HG02973 (cell line): Measurements from ENCODE around the gene TEKT4.
"Not testable (repeated sequence)": the region's sequence is repeated elsewhere in the genome, so short reads cannot be mapped to it uniquely, and the experiment has no call there.

Source experiments
- ATAC-seq: cut with Tn5 transposase; IDR thresholded peaks from one replicate; pipeline ENCODE4 v1.9.1; 2021; ENCODE audit warnings: moderate library complexity; ENCODE audit not compliant: unreplicated experiment

The TEKT4 gene

GRCh38 chr2:94875064-94875819 is 4.0 kb downstream of the TEKT4 start:
- ATAC-seq, result no peak

- no peak for ATAC-seq
Measured at GRCh38 chr2:94875820-94876522, 4.7 kb downstream of the TEKT4 start.

GRCh38 chr2:94876523-94876863 is 5.3 kb downstream of the TEKT4 start:
- ATAC-seq, result no peak

DNA sequence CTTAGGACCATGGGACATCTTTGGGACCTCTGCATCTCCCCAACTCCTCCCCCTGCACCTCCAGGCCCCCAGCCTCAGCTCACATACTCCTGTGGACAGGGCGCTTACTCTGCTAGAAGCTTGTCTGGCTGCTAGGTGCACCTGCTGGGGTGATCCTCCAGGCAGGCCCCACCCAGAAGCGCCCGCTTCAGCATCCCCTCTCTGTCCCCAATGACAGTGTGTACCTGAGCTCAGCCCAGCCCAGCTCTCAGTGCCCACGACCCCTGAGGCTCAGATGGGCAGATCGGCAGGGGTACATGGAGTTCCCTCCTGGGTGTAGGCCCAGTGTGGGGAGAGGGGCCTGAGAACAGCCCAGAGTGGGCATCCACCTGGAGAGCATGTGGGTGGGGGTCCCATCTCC is 5.9 kb downstream of the TEKT4 start:
- ATAC-seq, result no peak

DNA sequence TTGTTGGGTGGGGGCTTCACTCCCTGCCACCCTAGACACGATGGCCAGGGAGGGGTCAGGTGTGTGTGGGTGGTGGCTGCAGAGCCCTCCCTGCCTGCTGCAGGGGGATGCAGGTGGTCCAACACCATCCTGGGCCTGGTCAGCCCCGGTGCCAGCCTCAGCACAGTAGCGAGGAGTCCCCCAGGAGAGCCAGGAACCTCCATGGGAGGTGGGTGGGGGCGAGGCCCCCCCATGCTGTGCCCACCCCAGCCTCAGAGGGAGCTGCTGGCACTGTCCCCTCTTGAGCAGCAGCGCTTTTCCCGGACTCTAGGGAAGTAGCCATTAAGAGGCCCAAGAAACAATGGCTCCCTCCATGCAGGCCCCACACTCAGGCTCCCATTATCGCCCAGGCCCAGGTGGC is 7.3 kb downstream of the TEKT4 start:
- not testable (repeated sequence) for ATAC-seq

- ATAC-seq, result no peak
Measured at GRCh38 chr2:94879314-94879981, 8.2 kb downstream of the TEKT4 start.

- ATAC-seq, result no peak
Measured at GRCh38 chr2:94879982-94880377, 8.8 kb downstream of the TEKT4 start.

- no peak for ATAC-seq
Measured at GRCh38 chr2:94880507-94880906, 9.3 kb downstream of the TEKT4 start.

- no peak for ATAC-seq
Measured at GRCh38 chr2:94881070-94881469, 9.8 kb downstream of the TEKT4 start.

GRCh38 chr2:94890234-94890633 is 19.0 kb downstream of the TEKT4 start:
- no peak for ATAC-seq

DNA sequence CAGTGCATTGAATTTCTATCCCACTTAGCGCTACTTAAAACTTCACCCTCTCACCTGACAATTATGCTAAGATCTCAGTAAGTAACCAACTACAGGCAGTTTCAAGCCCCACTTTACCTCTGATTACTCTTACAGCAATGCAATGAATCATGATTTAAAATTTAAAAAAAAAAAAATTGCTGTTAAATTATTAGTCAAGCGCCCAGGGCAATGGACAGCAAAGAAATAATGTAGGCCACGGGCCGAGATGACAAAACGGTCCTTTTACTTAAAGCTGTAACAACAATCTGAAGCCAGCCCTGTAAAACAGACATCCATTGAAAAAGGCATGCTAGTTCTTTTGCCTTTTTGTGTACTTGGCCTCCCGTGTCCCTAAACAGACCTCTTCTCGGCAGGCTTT is 24.0 kb downstream of the TEKT4 start:
- not testable (repeated sequence) for ATAC-seq

DNA sequence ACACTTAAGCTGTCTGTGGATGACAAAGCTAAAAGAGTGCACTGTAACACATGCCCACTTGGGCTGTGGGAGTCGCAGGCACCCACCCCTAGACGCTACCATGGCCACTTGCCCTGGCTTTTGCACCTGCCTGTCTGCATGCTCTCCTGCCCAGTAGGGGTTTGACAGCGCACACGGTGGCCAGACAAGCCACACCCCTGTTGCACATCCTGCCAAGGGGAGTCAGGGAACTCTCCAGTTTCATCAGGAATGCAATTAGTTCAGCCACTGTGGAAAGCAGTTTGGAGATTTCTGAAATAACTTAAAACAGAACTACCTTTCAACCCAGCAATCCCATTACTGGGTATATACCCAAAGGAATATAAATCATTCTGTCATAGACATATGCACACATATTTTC is 35.7 kb downstream of the TEKT4 start:
- not testable (repeated sequence) for ATAC-seq

GRCh38 chr2:94923196-94923595 is 52.0 kb downstream of the TEKT4 start:
- ATAC-seq, result no peak

- not testable (repeated sequence) for ATAC-seq
Measured at GRCh38 chr2:94924999-94925398, 53.8 kb downstream of the TEKT4 start.
